Calu3 (cell line): ENCODE data around the gene NINJ1. TPM values are rescaled to one million over a fixed set of nuclear protein-coding genes. Genes with fewer than 3 reads are reported as not detected.

ENCODE experiments used
- Bru-seq: library from RNA; stranded (reverse); fragments of 400-500 nt; gene quantifications from one replicate; lab custom pipeline; 2021; lab: Mats Ljungman, UMichigan
- BruChase-seq, 2 experiments: library from RNA; stranded (reverse); fragments of 400-500 nt; gene quantifications; one replicate each; lab custom pipeline; 2021; lab: Mats Ljungman, UMichigan
- BruUV-seq: library from RNA; stranded (reverse); fragments of 400-500 nt; replicated peaks from 2 replicates; lab custom pipeline; 2021; lab: Mats Ljungman, UMichigan
- CTCF ChIA-PET: fragments of 300-600 bp; sonication (Branson Sonifier 250); formaldehyde crosslinking; loops from one replicate; lab custom pipeline; 2022; ENCODE audit warnings: antibody characterized with exemption; lab: Charles Lee
- DNase-seq: peaks from one replicate; pipeline ENCODE4 v3.0.0; 2022
- H3K27ac Mint-ChIP-seq: one replicate; pipeline ENCODE4 v1.8.0; 2022; ENCODE audit warnings: mixed read lengths; ENCODE audit not compliant: unreplicated experiment
- H3K27me3 Mint-ChIP-seq: one replicate; pipeline ENCODE4 v1.8.0; 2022; ENCODE audit warnings: mixed read lengths; ENCODE audit not compliant: unreplicated experiment
- H3K36me3 Mint-ChIP-seq: one replicate; pipeline ENCODE4 v1.8.0; 2022; ENCODE audit warnings: mild to moderate bottlenecking, moderate library complexity, mixed read lengths; ENCODE audit not compliant: insufficient read depth, unreplicated experiment
- H3K4me1 Mint-ChIP-seq: one replicate; pipeline ENCODE4 v1.8.0; 2022; ENCODE audit warnings: mild to moderate bottlenecking, low read depth, mixed read lengths; ENCODE audit not compliant: unreplicated experiment
- H3K4me3 Mint-ChIP-seq: one replicate; pipeline ENCODE4 v1.8.0; 2022; ENCODE audit warnings: mild to moderate bottlenecking, low read depth, moderate library complexity, mixed read lengths; ENCODE audit not compliant: unreplicated experiment
- H3K9me3 Mint-ChIP-seq: one replicate; pipeline ENCODE4 v1.8.0; 2022; ENCODE audit warnings: low read depth, mixed read lengths; ENCODE audit not compliant: unreplicated experiment
- intact Hi-C: fragments of 100-400 bp; cut with micrococcal nuclease; formaldehyde crosslinking; loops from one replicate; pipeline ENCODE4 v1.10.0; 2022; ENCODE audit not compliant: unreplicated experiment
- long read RNA-seq: library from polyadenylated mRNA; stranded (forward); transcript quantifications from one replicate; pipeline ENCODE4 v2.0.0, GENCODE V29; 2022
- total RNA-seq: library from RNA; stranded (reverse); gene quantifications from 2 replicates; pipeline ENCODE4 v1.2.3, GENCODE V29; 2022
- TF ChIP-seq, protein P1 (sequence below): fragments of 200-600 bp; IDR thresholded peaks from one replicate; pipeline ENCODE4 v1.8.0; 2022; ENCODE audit warnings: antibody characterized with exemption; ENCODE audit not compliant: unreplicated experiment

NINJ1 gene, protein sequence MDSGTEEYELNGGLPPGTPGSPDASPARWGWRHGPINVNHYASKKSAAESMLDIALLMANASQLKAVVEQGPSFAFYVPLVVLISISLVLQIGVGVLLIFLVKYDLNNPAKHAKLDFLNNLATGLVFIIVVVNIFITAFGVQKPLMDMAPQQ
- 12.6 and 15.2 TPM in 2 replicates for total RNA-seq
- Bru-seq, nascent RNA: percentile 39 among the genes with signal in this experiment
- BruChase-seq, experiment 1, labeled RNA remaining after a 6-hour chase: percentile 42 among the genes with signal in this experiment
- percentile 38 among the genes with signal in this experiment for BruChase-seq, experiment 2, labeled RNA remaining after a 2-hour chase
- long read RNA-seq, transcript NINJ1-201 (4 exons, 1,281 nt): major isoform, 44 of 46 reads
- long read RNA-seq, partial matches to known transcripts: 0 of 46 reads
- long read RNA-seq, other reads (novel, unspliced or antisense): 1 of 46 reads

DNA sequence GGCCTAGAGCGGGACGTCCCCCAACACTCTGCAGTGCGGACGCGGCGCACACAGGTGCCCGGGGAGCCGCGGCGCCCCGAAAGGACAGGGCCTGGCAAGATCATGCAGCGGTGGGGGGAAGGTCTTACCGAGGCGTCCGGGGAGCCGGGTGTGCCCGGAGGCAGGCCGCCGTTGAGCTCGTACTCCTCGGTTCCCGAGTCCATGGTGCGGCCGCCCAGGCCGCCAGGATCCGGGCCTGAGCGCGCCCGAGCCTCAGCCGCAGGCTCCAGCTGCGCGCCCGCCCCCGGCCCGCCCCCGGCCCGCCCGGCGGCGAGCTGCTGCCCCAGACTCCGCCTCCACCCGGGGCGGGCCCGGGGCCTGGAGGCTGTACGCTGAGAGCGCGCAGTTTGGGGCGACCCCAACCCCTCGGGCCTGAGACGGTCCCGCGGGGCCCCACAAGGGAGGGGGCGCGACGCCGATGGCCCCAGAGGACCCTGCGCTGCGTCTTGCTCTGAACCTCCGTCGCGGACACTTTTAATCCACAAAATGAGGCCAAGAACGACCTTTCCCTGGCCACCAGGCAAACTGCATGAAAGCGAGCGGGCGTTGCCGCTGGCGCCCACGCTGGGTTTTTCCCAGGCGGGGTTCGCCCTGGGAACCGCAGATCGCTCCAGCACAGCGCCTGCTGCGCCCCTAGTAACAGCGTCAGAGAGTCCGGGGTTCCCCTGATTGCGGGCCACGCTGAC lies at the start of gene NINJ1:
Gene NINJ1 (minus strand): TSS at position 237 of the 725 bp plus-strand sequence. CDS start 34 bp downstream, at position 203.
- CTCF ChIA-PET: interaction anchor here (0.7 kb wide), 1 partner anchor 14 kb away, joined by 3 read pairs; no protein-coding TSS in a partner anchor
- BruUV-seq: no TSS peak
- peak; percentile 64 for DNase-seq

DNA sequence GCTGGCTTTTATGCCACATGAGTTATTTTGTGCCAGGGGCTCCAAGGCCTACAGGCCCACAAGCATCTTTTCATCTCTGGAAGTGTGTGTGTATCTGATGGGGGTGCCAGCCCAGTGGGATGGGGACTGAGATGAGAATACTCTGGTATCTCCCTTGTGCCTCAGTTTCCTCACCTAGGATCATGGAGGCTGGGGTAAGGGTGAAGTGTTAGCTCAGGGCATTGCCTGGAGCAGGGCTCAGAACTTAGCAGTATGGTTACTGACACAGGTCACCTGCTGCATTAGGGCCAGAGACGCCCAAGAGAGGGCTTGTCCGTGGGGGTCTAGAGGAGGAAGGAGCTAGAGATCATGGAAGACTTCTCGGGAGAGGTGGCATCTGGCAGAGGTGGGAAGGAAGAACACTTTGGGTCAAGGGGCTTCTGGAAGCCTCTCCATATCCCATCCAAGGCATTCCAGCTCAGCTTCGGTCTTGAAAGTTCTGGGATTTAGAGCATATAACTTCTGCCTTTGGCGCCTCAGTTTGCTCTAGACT lies 49.1 kb upstream of the NINJ1 start:
- CTCF ChIA-PET: interaction anchor here (0.6 kb wide), 2 partner anchors 13 to 50 kb away, joined by 3 read pairs; no protein-coding TSS in a partner anchor
- DNase-seq: no peak
- peak overlapping the region; percentile 69 for H3K4me3 Mint-ChIP-seq
- intact Hi-C loops: no loop called here
- TF ChIP-seq, protein P1, sequence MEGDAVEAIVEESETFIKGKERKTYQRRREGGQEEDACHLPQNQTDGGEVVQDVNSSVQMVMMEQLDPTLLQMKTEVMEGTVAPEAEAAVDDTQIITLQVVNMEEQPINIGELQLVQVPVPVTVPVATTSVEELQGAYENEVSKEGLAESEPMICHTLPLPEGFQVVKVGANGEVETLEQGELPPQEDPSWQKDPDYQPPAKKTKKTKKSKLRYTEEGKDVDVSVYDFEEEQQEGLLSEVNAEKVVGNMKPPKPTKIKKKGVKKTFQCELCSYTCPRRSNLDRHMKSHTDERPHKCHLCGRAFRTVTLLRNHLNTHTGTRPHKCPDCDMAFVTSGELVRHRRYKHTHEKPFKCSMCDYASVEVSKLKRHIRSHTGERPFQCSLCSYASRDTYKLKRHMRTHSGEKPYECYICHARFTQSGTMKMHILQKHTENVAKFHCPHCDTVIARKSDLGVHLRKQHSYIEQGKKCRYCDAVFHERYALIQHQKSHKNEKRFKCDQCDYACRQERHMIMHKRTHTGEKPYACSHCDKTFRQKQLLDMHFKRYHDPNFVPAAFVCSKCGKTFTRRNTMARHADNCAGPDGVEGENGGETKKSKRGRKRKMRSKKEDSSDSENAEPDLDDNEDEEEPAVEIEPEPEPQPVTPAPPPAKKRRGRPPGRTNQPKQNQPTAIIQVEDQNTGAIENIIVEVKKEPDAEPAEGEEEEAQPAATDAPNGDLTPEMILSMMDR: no peak
- no peaks in the 10 kb centered on the region for H3K27me3 Mint-ChIP-seq
- peaks cover 21% of the 10 kb centered on the region for H3K36me3 Mint-ChIP-seq
- H3K9me3 Mint-ChIP-seq: no peaks in the 10 kb centered on the region
- peaks cover 17% of the 10 kb centered on the region for H3K4me1 Mint-ChIP-seq
- no TSS peak for BruUV-seq
- H3K27ac Mint-ChIP-seq: no peak overlapping the region

More for the DNA sequence above, at the start of gene NINJ1:
- intact Hi-C loops: no loop called here
- Mint-ChIP-seq H3K27ac (no peak within 1 kb of the TSS), H3K4me3 (peak within 1 kb of the TSS; percentile 71), H3K9me3 (no peaks in the 10 kb centered on the region), H3K36me3 (peaks cover 20% of the 10 kb centered on the region), H3K27me3 (no peaks in the 10 kb centered on the region), H3K4me1 (peaks cover 8% of the 10 kb centered on the region)
- TF ChIP-seq, protein P1: no peak

DNA sequence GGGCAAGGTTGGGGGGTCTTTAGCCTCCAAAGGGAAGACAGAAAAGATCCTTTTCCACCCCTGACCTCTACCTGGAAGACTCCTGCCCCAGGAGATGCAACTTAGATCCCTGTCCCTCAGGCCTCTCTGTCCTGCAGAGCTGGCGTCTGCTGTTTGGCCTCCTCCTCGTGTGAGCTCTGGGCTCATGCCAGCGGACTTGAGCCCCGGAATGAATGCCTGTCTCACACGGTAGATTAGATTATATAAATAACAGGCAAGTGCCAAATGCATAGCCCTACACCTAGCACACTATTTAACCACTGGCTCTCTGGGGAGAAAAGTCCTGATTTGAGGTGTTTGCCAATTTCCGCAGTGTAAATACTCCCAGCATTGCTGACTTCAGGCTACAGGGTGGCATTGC lies 48.5 kb upstream of the NINJ1 start:
- Mint-ChIP-seq H3K4me3 (no peak overlapping the region), H3K27ac (no peak overlapping the region), H3K27me3 (no peaks in the 10 kb centered on the region), H3K4me1 (peaks cover 14% of the 10 kb centered on the region), H3K9me3 (no peaks in the 10 kb centered on the region), H3K36me3 (peaks cover 21% of the 10 kb centered on the region)
- BruUV-seq: no TSS peak
- CTCF ChIA-PET: interaction anchor here (0.6 kb wide), 1 partner anchor 12 kb away, joined by 3 read pairs; no protein-coding TSS in a partner anchor
- no peak for DNase-seq
- TF ChIP-seq, protein P1: no peak
- intact Hi-C loops: no loop called here
